Upper lobe of left lung (tissue), 4 donors: ENCODE data around the gene MFRP.

Source experiments
- POLR2AphosphoS5 ChIP-seq, 2 donors: sonication (generic); formaldehyde crosslinking; IDR thresholded peaks; one replicate each; pipeline ENCODE4 v1.5.1; 2017; ENCODE audit warnings: antibody characterized with exemption in 2 of 2
- TF ChIP-seq, protein P1 (sequence below), 6 experiments: fragments of 450-650 bp in 4 of 6; fragments of 200-600 bp in 2 of 6; sonication (generic) in 2 of 6; IDR thresholded peaks; one replicate each; pipeline ENCODE4 v1.5.1; 2016 to 2019; ENCODE audit warnings: antibody characterized with exemption in 6 of 6

GRCh38 chr11:119363081-119363850 lies 16.8 kb upstream of the MFRP start:
- TF ChIP-seq, protein P1, sequence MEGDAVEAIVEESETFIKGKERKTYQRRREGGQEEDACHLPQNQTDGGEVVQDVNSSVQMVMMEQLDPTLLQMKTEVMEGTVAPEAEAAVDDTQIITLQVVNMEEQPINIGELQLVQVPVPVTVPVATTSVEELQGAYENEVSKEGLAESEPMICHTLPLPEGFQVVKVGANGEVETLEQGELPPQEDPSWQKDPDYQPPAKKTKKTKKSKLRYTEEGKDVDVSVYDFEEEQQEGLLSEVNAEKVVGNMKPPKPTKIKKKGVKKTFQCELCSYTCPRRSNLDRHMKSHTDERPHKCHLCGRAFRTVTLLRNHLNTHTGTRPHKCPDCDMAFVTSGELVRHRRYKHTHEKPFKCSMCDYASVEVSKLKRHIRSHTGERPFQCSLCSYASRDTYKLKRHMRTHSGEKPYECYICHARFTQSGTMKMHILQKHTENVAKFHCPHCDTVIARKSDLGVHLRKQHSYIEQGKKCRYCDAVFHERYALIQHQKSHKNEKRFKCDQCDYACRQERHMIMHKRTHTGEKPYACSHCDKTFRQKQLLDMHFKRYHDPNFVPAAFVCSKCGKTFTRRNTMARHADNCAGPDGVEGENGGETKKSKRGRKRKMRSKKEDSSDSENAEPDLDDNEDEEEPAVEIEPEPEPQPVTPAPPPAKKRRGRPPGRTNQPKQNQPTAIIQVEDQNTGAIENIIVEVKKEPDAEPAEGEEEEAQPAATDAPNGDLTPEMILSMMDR (IDR thresholded peaks at IDR 0.05), result no peak
- TF ChIP-seq POLR2AphosphoS5 (IDR thresholded peaks at IDR 0.05), result no peak
